SIG-M5 (cell line): ENCODE results near the gene AGPS.
"Not testable (repeated sequence)": the region's sequence is repeated elsewhere in the genome, so short reads cannot be mapped to it uniquely, and the experiment has no call there.

Experiments used
- DNase-seq: peaks from one replicate; lab custom pipeline; 2025; lab: John Stamatoyannopoulos, UW

Gene AGPS

GRCh38 chr2:177529166-177529565 lies 136.6 kb downstream of the AGPS start:
- DNase-seq: no peak

GRCh38 chr2:177530561-177530960 lies 138.0 kb downstream of the AGPS start:
- DNase-seq: no peak

DNA sequence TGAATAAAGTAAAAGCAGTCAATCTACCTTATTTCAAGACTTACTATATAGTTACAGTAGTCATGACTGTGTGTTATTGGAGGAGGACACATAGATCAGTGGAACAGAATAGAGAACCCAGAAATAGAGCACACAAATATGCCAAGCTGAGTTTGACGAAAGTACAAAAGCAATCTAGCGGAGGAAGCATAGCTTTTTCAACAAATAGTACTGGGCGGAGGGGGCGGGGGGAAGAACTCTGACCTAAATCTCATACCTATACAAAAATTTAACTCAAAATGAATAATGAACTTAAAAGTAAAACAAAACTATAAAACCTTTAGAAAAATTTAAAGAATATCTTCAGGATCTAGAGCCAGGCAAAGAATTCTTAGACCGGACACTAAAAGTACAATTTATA lies 139.1 kb downstream of the AGPS start:
- no peak for DNase-seq

DNA sequence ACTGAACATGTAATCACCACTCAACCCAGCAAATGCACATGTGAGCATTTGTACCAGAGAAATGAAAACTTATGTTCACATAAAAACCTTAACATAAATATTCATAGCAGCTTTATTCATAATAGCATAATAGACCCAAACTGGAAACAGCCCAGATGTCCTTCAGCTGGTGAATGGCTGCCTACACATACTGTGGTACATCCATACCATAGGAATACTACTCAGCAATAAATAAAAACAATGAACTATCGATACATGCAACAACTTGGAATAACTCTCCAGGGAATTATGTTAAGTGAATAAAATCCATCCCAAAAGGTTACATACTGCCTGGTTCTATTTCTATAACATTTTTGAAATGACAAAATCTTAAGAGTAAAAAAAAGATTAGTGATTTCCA lies 140.0 kb downstream of the AGPS start:
- DNase-seq: no peak

DNA sequence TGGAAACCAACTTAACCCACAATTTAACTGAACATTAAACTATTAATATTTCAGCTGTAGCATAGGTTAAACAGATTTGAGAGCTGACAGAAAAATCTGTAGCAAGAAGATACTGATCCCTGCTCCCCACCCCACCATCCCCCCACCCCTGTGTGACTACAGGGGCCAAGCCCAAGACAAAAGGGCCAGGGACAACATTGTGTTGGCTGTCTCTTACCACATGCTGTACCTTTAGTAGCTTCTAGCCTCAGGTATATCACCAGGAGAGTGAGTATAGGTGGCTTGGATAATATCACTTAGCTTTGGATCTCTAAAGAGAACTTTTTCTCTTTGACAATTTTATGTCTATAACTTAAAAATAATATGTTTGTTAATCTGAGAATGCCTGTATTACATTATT lies 140.7 kb downstream of the AGPS start:
- no peak for DNase-seq

- no peak for DNase-seq
These were observed 142.4 kb downstream of the AGPS start for GRCh38 chr2:177535000-177535399.

GRCh38 chr2:177535958-177536504 lies 143.5 kb downstream of the AGPS start:
- DNase-seq: no peak

- no peak for DNase-seq
These were observed 144.6 kb downstream of the AGPS start for GRCh38 chr2:177537213-177537612.

- DNase-seq: no peak
These were observed 145.1 kb downstream of the AGPS start for GRCh38 chr2:177537636-177538035.

DNA sequence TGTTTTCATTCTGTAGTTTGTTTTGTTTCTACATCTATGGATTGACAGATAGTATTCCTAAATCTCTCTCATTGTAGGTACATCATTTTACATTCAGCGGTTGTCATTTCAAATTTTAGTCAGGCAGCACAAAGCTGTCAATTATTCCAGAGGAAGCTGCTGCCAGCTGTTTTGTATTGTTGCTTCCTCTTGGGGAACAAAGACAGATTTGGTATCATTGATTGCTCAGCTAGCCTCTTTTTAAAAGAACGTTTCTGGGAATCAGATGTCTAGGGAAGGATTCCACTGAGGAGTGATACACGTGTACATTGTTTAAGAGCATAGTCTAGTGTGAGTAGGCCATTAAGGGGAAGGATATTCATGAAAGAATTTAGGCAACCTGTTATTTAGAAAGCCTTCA lies 145.8 kb downstream of the AGPS start:
- DNase-seq: no peak

- DNase-seq: no peak
These were observed 147.7 kb downstream of the AGPS start for GRCh38 chr2:177540283-177540682.

GRCh38 chr2:177541258-177541991 lies 148.9 kb downstream of the AGPS start:
- no peak for DNase-seq

DNA sequence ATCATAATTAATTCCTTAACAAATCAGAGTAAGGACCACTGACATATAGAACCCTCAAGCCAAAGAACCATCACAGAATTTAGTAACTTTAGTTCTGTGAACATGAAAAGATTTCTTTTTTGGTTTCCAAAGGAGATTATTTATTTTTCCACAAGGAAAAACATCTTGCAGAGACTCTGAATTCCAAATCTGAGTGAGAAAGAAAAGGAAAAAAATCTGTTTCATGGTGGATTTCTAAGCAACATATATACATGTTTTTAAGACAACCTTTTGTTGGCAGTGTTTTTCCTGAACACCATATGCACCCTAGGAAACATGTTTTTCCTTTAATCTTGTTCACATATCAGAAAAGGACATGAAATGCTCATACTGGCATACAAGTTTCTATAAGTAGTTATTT lies 149.8 kb downstream of the AGPS start:
- no peak for DNase-seq

- no peak for DNase-seq
These were observed 150.6 kb downstream of the AGPS start for GRCh38 chr2:177543007-177543760.

DNA sequence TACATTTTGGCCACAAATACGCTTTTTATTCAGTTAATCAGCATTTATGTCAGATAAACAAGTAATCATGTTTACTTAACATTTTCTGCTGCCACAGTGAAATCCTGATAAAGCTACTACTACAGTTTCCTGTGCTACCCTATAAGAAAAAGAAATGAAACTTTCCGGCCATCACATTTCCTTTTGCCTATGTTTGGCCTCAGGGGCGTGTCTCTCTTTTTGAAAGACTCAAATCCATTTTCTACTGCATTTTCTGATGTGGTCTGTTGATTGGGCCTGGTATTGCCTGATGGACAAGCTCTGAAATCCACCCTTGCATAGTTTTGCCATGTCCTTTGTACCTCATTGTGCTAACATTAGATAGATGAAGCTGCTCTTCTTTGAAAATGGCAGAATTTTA lies 152.6 kb downstream of the AGPS start:
- no peak for DNase-seq

GRCh38 chr2:177545981-177546585 lies 153.5 kb downstream of the AGPS start:
- DNase-seq: no peak

- DNase-seq: no peak
These were observed 154.5 kb downstream of the AGPS start for GRCh38 chr2:177547122-177547521.

- DNase-seq: no peak
These were observed 155.2 kb downstream of the AGPS start for GRCh38 chr2:177547772-177548171.

DNA sequence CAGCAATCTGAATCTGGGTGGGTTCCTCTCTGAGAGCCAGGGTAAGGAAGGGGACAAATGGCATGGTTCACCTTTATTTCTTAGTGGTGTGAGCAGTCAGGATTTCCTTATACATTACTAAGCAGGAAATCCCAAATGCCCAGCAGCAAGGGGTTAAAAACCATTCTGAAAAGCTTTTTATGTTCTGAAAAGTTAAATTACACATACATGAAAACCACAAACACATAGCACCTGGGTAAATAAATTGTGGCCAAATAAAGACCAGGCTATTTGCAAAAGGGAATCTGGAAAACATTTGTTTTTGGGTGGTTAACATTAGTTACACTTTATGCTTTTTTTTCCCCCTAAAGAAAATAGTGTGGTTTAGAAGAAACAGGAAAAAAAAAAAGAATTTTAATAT lies 156.1 kb downstream of the AGPS start:
- no peak for DNase-seq

- DNase-seq: no peak
These were observed 156.6 kb downstream of the AGPS start for GRCh38 chr2:177549171-177549570.

DNA sequence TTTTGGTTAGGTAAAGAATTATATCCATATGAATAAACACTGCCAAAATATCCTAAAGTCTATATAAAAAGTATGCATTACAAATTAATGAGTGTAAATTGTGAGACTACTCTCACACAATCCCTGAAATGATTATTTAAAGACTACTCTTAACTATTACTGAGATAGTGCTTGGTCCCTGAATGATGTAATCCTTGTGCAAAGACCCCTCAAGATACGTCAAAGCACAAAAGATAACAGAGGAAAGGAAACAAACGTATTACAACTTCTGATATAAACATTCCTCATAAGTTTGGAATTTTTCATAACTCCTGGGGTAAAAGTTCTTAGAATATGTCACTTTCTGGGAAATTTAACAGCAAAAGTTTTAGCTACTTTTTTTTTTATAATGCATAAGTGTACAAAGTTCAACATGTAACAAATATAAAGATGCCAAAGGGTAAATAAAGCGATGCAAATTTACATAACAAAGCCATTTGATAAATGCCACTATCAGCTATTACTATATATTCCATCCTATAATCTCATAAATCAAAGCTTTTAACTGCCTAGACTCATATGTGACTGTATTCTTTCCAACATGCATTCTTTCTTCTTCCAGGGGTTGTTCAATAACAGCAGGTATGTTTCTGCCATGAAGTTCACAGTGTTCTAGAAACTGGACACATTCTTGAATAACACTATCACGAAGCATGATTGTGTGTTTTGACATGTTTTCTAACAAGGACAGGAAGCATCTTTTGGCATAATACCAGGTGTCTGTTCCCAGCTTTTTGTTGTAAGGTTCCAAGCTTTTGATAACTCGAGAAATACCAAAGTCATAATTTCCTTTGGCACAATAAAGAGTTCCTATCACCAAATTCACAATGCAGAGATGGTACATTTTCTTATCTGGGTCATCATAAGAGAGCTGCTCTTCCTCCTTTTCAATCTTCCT lies 158.0 kb downstream of the AGPS start:
- DNase-seq: no peak

DNA sequence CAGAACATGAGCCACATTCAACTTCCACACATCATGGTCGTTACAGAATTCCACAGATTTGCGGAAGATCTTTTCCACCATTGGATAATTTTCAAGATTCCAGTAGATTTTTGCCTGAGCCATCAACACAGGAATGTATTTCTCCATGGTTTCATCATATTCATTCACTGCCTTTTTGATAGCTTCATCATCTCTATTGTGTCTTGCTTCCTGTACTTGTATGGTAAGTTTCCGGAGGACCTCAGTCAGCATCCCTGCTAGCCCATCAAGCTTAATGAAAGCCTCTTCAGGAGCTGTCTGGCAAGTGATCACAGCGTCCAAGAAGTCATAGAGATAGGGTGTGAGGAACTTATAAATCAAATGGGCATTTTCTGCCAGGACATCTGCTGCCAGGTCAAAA lies 158.8 kb downstream of the AGPS start:
- DNase-seq: not testable (repeated sequence)
